IPS-20b (cell line): Measurements from ENCODE around the gene SYNDIG1.

Experiments used
- H3K27ac ChIP-seq: one replicate; pipeline ENCODE4 v1.5.1; 2013; ENCODE audit warnings: low read length
- H3K27me3 ChIP-seq: 2 replicates; pipeline ENCODE4 v1.6.1; 2013; ENCODE audit warnings: mild to moderate bottlenecking, low read length, inconsistent platforms; ENCODE audit not compliant: insufficient read depth
- H3K36me3 ChIP-seq: 2 replicates; pipeline ENCODE4 v1.6.1; 2013; ENCODE audit warnings: low read depth, mild to moderate bottlenecking, inconsistent platforms, low read length, moderate library complexity; ENCODE audit not compliant: insufficient read depth
- H3K4me1 ChIP-seq: 2 replicates; pipeline ENCODE4 v1.6.1; 2013; ENCODE audit warnings: mild to moderate bottlenecking, control low read depth, inconsistent platforms, low read length, moderate library complexity; ENCODE audit not compliant: insufficient read depth
- H3K4me3 ChIP-seq: 2 replicates; pipeline ENCODE4 v1.5.1; 2013; ENCODE audit warnings: mild to moderate bottlenecking, low read length, inconsistent platforms
- H3K9ac ChIP-seq: 2 replicates; pipeline ENCODE4 v1.6.1; 2013; ENCODE audit warnings: low read depth, mild to moderate bottlenecking, inconsistent platforms, low read length, moderate library complexity
- H3K9me3 ChIP-seq: 2 replicates; pipeline ENCODE4 v1.6.1; 2013; ENCODE audit warnings: mild to moderate bottlenecking, low read depth, low read length, inconsistent platforms; ENCODE audit not compliant: insufficient read depth

The SYNDIG1 gene

GRCh38 chr20:24479106-24479505 is 9.7 kb downstream of the SYNDIG1 start:
- H3K9me3 ChIP-seq, result no peaks in the 10 kb centered on the region
- H3K4me1 ChIP-seq, result peaks cover 4% of the 10 kb centered on the region; the same call in 1 of the 2 replicates
- H3K4me3 ChIP-seq, result no peak overlapping the region

DNA sequence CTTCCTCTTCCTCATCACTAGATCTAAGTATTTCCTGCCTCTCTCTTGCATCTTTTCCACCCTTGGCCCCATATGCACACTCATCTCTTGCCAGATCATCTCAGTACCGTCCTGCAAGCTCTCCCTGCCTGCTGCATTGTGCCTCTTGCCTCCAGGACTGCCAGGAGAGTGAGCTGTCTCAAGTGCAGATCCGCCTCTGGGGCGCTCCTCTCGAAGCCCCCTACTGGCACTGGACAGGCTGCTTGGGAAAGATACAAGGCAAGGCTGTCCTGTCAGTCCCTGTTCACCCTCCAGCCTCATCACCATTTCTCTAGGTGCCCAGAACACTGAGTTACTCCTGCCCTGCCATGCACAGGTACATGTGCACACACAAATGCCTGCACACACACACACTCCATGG is 10.2 kb downstream of the SYNDIG1 start:
- H3K36me3 ChIP-seq, result no peaks in the 10 kb centered on the region
- H3K27me3 ChIP-seq, result no peaks in the 10 kb centered on the region
- no peak overlapping the region for H3K9ac ChIP-seq
- no peaks in the 10 kb centered on the region for H3K9me3 ChIP-seq
- no peak overlapping the region for H3K4me3 ChIP-seq
- H3K4me1 ChIP-seq, result peaks cover 6% of the 10 kb centered on the region; the same call in 1 of the 2 replicates
- H3K27ac ChIP-seq, result no peak overlapping the region

More at GRCh38 chr20:24479106-24479505, 9.7 kb downstream of the SYNDIG1 start:
- no peaks in the 10 kb centered on the region for H3K36me3 ChIP-seq
- H3K27ac ChIP-seq, result no peak overlapping the region
- no peak overlapping the region for H3K9ac ChIP-seq
- 0 out of 2 replicates have a peak, but pooled peaks cover 4% of the 10 kb centered on the region for H3K27me3 ChIP-seq

DNA sequence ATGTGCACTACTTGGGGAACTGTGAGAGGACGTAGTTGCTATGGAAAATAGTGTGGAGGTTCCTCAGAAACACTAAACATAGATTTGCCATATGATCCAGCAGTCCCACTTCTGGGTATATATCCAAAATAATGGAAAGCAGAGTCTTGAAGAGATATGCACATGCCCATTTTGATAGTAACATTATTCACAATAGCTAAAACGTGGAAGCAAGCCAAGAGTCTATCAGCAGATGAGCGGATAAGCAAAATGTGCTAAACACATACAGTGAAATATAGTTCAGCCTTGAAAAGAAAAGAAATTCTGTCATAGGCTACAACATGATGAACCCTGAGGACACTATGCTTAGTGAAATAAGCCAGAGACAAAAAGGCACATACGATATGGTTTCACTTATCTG is 11.1 kb downstream of the SYNDIG1 start:
- Histone ChIP-seq H3K27ac (no peak overlapping the region), H3K27me3 (no peaks in the 10 kb centered on the region), H3K9me3 (no peaks in the 10 kb centered on the region), H3K4me3 (no peak overlapping the region), H3K36me3 (no peaks in the 10 kb centered on the region), H3K9ac (no peak overlapping the region), H3K4me1 (peaks cover 6% of the 10 kb centered on the region; the same call in 1 of the 2 replicates)

DNA sequence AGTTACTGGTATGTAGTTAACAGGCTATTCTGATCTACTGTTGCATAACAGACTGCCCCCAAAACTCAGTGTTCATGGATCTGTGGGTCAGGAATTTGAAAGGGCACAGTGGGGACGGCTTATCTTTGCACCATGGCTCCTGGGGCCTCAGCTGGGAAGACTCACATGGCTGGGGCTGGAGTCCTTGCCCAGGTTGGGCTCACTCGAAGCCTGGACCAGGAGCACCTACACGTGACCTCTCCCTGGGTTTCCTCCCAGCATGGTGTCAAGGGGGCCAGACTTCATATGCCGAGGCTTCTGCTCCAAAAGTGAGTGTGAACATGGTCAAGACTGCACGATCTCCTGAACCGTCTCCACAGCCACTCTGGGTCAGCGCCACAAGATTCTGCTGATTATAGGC is 11.7 kb downstream of the SYNDIG1 start:
- Histone ChIP-seq H3K4me3 (no peak overlapping the region), H3K9ac (no peak overlapping the region), H3K4me1 (peaks cover 6% of the 10 kb centered on the region; the same call in 1 of the 2 replicates), H3K27ac (no peak overlapping the region), H3K9me3 (no peaks in the 10 kb centered on the region), H3K27me3 (no peaks in the 10 kb centered on the region), H3K36me3 (no peaks in the 10 kb centered on the region)

DNA sequence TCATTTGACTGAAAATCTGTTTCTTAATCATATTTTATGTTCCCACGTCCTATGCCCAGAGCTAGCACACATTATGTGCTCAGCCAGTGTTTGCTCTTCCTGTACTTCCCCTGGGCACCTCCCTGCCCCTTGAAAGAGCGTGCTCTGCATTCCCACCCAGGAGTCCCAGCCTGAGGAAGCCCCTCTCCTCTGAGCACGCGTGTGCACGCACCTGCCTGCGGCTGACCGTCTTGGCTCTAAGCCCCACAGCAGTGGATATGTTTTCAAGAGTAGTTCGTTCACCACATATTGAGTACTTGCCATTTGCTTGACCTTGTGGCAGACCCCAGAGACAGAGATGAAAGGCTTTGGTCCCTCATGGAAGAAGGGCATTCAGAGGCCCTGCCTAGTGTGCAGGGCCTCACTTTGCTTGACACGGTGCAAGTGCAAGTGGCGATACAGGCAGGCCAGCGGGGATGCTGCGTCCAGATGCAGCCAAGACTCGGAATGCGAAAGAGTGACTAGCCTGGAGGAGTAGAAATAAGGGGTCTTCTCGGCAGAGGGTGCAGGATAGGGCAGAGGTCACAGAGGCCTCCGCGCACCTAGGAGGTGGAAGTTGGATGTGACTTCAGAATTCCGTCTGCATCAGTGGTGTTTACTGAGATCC is 14.1 kb downstream of the SYNDIG1 start:
- Histone ChIP-seq H3K27ac (no peak overlapping the region), H3K9me3 (no peaks in the 10 kb centered on the region), H3K36me3 (peaks cover 7% of the 10 kb centered on the region; the same call in 1 of the 2 replicates), H3K4me3 (no peak overlapping the region), H3K27me3 (no peaks in the 10 kb centered on the region), H3K4me1 (peaks cover 6% of the 10 kb centered on the region; the same call in 1 of the 2 replicates), H3K9ac (no peak overlapping the region)

DNA sequence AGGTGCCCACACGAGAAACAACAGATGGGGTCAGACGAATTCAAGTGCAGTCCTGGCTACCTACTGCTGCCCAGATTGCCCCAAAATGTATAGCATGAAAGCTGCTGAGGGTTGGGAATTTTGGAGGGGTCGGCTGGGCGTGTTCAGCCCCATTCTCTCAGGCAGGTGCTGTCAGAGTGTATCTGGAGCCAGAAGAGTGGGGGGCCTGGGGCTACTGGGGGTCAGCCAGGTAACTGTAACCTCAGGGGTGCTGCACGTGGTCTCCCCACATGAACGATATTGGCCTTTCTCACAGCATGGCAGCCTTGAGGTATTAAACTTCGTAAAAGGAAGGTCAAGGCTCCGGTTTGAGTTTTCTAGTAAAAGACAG is 14.6 kb downstream of the SYNDIG1 start:
- no peak overlapping the region for H3K27ac ChIP-seq
- peaks cover 12% of the 10 kb centered on the region; the same call in 1 of the 2 replicates for H3K36me3 ChIP-seq
- no peak overlapping the region for H3K9ac ChIP-seq
- no peak overlapping the region for H3K4me3 ChIP-seq
- H3K4me1 ChIP-seq, result peaks cover 2% of the 10 kb centered on the region; the same call in 1 of the 2 replicates
- H3K27me3 ChIP-seq, result no peaks in the 10 kb centered on the region
- H3K9me3 ChIP-seq, result no peaks in the 10 kb centered on the region

GRCh38 chr20:24485981-24486380 is 16.6 kb downstream of the SYNDIG1 start:
- H3K4me3 ChIP-seq, result no peak overlapping the region
- no peaks in the 10 kb centered on the region for H3K27me3 ChIP-seq
- H3K27ac ChIP-seq, result no peak overlapping the region
- no peak overlapping the region for H3K9ac ChIP-seq
- H3K4me1 ChIP-seq, result peaks cover 2% of the 10 kb centered on the region; the same call in 1 of the 2 replicates
- no peaks in the 10 kb centered on the region for H3K9me3 ChIP-seq
- peaks cover 17% of the 10 kb centered on the region; the same call in 1 of the 2 replicates for H3K36me3 ChIP-seq

- Histone ChIP-seq H3K36me3 (peaks cover 17% of the 10 kb centered on the region; the same call in 1 of the 2 replicates), H3K9ac (no peak overlapping the region), H3K27me3 (no peaks in the 10 kb centered on the region), H3K4me1 (peaks cover 13% of the 10 kb centered on the region; the same call in 1 of the 2 replicates), H3K4me3 (no peak overlapping the region), H3K9me3 (no peaks in the 10 kb centered on the region), H3K27ac (no peak overlapping the region)
Measured at GRCh38 chr20:24487240-24487639, 17.8 kb downstream of the SYNDIG1 start.

GRCh38 chr20:24487648-24488047 is 18.2 kb downstream of the SYNDIG1 start:
- no peaks in the 10 kb centered on the region for H3K27me3 ChIP-seq
- H3K36me3 ChIP-seq, result peaks cover 17% of the 10 kb centered on the region; the same call in 1 of the 2 replicates
- H3K9ac ChIP-seq, result no peak overlapping the region
- H3K27ac ChIP-seq, result no peak overlapping the region
- H3K4me3 ChIP-seq, result no peak overlapping the region
- no peaks in the 10 kb centered on the region for H3K9me3 ChIP-seq
- peaks cover 13% of the 10 kb centered on the region; the same call in 1 of the 2 replicates for H3K4me1 ChIP-seq

- Histone ChIP-seq H3K9ac (no peak overlapping the region), H3K27me3 (no peaks in the 10 kb centered on the region), H3K9me3 (no peaks in the 10 kb centered on the region), H3K4me1 (peaks cover 13% of the 10 kb centered on the region; the same call in 1 of the 2 replicates), H3K36me3 (peaks cover 17% of the 10 kb centered on the region; the same call in 1 of the 2 replicates), H3K4me3 (no peak overlapping the region), H3K27ac (no peak overlapping the region)
Measured at GRCh38 chr20:24488064-24488799, 18.8 kb downstream of the SYNDIG1 start.

DNA sequence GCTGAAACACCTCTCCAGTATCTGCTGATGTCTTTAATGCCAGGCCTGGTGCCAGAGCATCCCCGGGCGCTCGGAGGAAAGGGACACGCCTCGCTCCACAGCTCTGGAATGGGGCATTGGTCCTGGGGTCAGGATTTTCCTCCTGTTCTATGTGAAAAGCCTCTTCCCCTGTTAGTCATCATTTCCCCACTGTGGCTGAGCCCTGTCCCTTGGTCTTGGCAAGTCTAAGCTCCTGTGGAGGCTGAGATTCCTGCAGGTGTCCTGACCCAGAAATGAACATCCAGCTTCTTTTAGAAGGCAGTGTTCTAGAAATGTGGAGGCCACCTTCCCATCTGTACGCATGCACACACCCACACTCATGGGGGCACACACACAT is 19.4 kb downstream of the SYNDIG1 start:
- no peak overlapping the region for H3K27ac ChIP-seq
- H3K27me3 ChIP-seq, result no peaks in the 10 kb centered on the region
- no peak overlapping the region for H3K4me3 ChIP-seq
- no peaks in the 10 kb centered on the region for H3K9me3 ChIP-seq
- peaks cover 17% of the 10 kb centered on the region; the same call in 1 of the 2 replicates for H3K36me3 ChIP-seq
- H3K4me1 ChIP-seq, result peaks cover 15% of the 10 kb centered on the region; the same call in 1 of the 2 replicates
- H3K9ac ChIP-seq, result no peak overlapping the region
